DND-41 (cell line): ENCODE measurements around the gene DNAH12.

Experiments
- EZH2 ChIP-seq: IDR thresholded peaks from 3 replicates; pipeline ENCODE4 v1.6.1; 2012; ENCODE audit warnings: borderline replicate concordance, low read depth, mild to moderate bottlenecking, moderate library complexity, low read length, inconsistent platforms; ENCODE audit not compliant: severe bottlenecking
- TF ChIP-seq, protein P1 (sequence below): IDR thresholded peaks from 2 replicates; pipeline ENCODE4 v1.5.1; 2012; ENCODE audit warnings: borderline replicate concordance, low read length, moderate library complexity, mild to moderate bottlenecking; ENCODE audit not compliant: poor library complexity, severe bottlenecking; ENCODE audit errors: extremely low read depth

DNA sequence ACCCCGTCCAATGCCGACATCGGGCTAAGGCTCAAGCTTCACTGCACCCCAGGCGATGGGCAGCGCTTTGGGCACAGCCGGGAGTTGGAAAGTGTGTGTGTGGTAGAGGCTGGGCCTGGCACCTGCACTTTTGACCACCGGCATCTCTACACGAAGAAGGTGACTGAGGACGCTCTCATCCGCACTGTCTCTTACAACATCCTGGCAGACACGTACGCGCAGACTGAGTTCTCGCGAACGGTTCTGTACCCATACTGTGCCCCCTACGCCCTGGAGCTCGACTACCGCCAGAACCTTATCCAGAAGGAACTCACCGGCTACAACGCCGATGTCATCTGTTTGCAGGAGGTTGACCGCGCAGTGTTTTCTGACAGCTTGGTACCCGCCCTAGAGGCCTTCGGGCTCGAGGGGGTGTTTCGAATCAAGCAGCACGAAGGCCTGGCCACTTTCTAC is 13.0 kb upstream of the DNAH12 start:
- no peak for TF ChIP-seq EZH2
- TF ChIP-seq, protein P1, sequence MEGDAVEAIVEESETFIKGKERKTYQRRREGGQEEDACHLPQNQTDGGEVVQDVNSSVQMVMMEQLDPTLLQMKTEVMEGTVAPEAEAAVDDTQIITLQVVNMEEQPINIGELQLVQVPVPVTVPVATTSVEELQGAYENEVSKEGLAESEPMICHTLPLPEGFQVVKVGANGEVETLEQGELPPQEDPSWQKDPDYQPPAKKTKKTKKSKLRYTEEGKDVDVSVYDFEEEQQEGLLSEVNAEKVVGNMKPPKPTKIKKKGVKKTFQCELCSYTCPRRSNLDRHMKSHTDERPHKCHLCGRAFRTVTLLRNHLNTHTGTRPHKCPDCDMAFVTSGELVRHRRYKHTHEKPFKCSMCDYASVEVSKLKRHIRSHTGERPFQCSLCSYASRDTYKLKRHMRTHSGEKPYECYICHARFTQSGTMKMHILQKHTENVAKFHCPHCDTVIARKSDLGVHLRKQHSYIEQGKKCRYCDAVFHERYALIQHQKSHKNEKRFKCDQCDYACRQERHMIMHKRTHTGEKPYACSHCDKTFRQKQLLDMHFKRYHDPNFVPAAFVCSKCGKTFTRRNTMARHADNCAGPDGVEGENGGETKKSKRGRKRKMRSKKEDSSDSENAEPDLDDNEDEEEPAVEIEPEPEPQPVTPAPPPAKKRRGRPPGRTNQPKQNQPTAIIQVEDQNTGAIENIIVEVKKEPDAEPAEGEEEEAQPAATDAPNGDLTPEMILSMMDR = no peak
